Neural cell (in vitro differentiated cells): ENCODE measurements around the gene ZFYVE1. TPM values are rescaled to one million over a fixed set of nuclear protein-coding genes. Genes with fewer than 3 reads are reported as not detected.
"Not testable (repeated sequence)": the region's sequence is repeated elsewhere in the genome, so short reads cannot be mapped to it uniquely, and the experiment has no call there.

Source experiments
- H2AFZ ChIP-seq: fragments of 200-600, 300-800 bp; sonication (generic), shearing (Covaris generic); 2 replicates; pipeline ENCODE4 v1.6.0; 2014; ENCODE audit warnings: low read depth, mild to moderate bottlenecking, antibody characterized with exemption, low read length, moderate library complexity
- H3F3A ChIP-seq: fragments of 200-600 bp; shearing (Covaris generic); 2 replicates; pipeline ENCODE4 v1.6.1; 2016; ENCODE audit warnings: mild to moderate bottlenecking, moderate library complexity, mixed read lengths, antibody characterized with exemption, low read length; ENCODE audit not compliant: insufficient read depth, poor library complexity, severe bottlenecking
- H3K27ac ChIP-seq: fragments of 200-600, 300-800 bp; sonication (generic), shearing (Covaris generic); 2 replicates; pipeline ENCODE4 v1.5.1; 2014; ENCODE audit warnings: mild to moderate bottlenecking, low read length, moderate library complexity
- H3K27me3 ChIP-seq: fragments of 300-800, 200-600 bp; sonication (generic), shearing (Covaris generic); 2 replicates; pipeline ENCODE4 v1.6.0; 2014; ENCODE audit warnings: mild to moderate bottlenecking, low read depth, low read length, moderate library complexity; ENCODE audit not compliant: insufficient read depth
- H3K36me3 ChIP-seq: fragments of 300-800, 200-600 bp; sonication (generic), shearing (Covaris generic); 2 replicates; pipeline ENCODE4 v1.5.1; 2014; ENCODE audit warnings: mild to moderate bottlenecking, antibody characterized with exemption, low read length, moderate library complexity; ENCODE audit not compliant: insufficient read depth
- H3K4me2 ChIP-seq: fragments of 300-800, 200-600 bp; sonication (generic), shearing (Covaris generic); 2 replicates; pipeline ENCODE4 v1.6.0; 2014; ENCODE audit warnings: mild to moderate bottlenecking, low read length
- H3K4me3 ChIP-seq: fragments of 300-800, 200-600 bp; sonication (generic), shearing (Covaris generic); 2 replicates; pipeline ENCODE4 v1.5.1; 2014; ENCODE audit warnings: mild to moderate bottlenecking, low read length, moderate library complexity
- H3K79me2 ChIP-seq: fragments of 200-600 bp; shearing (Covaris generic); replicated peaks from 2 replicates; pipeline ENCODE4 v1.6.0; 2014; ENCODE audit warnings: mild to moderate bottlenecking, low read length, moderate library complexity; ENCODE audit not compliant: insufficient read depth
- H3K9ac ChIP-seq: fragments of 300-800, 200-600 bp; sonication (generic), shearing (Covaris generic); 2 replicates; pipeline ENCODE4 v1.6.1; 2016; ENCODE audit warnings: mild to moderate bottlenecking, low read length, mixed read lengths
- H3K9me2 ChIP-seq: fragments of 200-600 bp; shearing (Covaris generic); 2 replicates; pipeline ENCODE4 v1.6.1; 2016; ENCODE audit warnings: mild to moderate bottlenecking, low read length, mixed read lengths; ENCODE audit not compliant: insufficient read depth
- H3K9me3 ChIP-seq: fragments of 200-600, 300-800 bp; sonication (generic), shearing (Covaris generic); 2 replicates; pipeline ENCODE4 v1.6.1; 2016; ENCODE audit warnings: mild to moderate bottlenecking, mixed run types, low read length, moderate library complexity, mixed read lengths
- H4K20me1 ChIP-seq: fragments of 200-600 bp; shearing (Covaris generic); 2 replicates; pipeline ENCODE4 v1.6.1; 2016; ENCODE audit warnings: mild to moderate bottlenecking, mixed run types; ENCODE audit not compliant: insufficient read depth
- CTCF ChIP-seq: fragments of 450-650 bp; IDR thresholded peaks from 2 replicates; pipeline ENCODE4 v1.5.1; 2014; ENCODE audit warnings: antibody characterized with exemption, mild to moderate bottlenecking, moderate library complexity; ENCODE audit not compliant: poor library complexity, severe bottlenecking
- EP300 ChIP-seq: fragments of 450-650 bp; conservative IDR thresholded peaks from 2 replicates; pipeline ENCODE4 v1.6.1; 2014; ENCODE audit warnings: antibody characterized with exemption, mild to moderate bottlenecking, moderate library complexity; ENCODE audit not compliant: poor library complexity, severe bottlenecking
- EZH2 ChIP-seq: fragments of 200-600, 300-800 bp; shearing (Covaris generic), sonication (generic); IDR thresholded peaks from 2 replicates; pipeline ENCODE4 v1.6.1; 2014; ENCODE audit warnings: antibody characterized with exemption, low read length, borderline replicate concordance, mild to moderate bottlenecking; ENCODE audit not compliant: insufficient read depth, poor library complexity, severe bottlenecking
- MXI1 ChIP-seq: fragments of 450-650 bp; conservative IDR thresholded peaks from 2 replicates; pipeline ENCODE4 v1.6.1; 2014; ENCODE audit warnings: antibody characterized with exemption, mild to moderate bottlenecking; ENCODE audit not compliant: poor library complexity, severe bottlenecking
- POLR2AphosphoS5 ChIP-seq: IDR thresholded peaks from 2 replicates; pipeline ENCODE4 v1.6.1; 2012
- RAD21 ChIP-seq: fragments of 450-650 bp; conservative IDR thresholded peaks from 2 replicates; pipeline ENCODE4 v1.6.1; 2014; ENCODE audit warnings: antibody characterized with exemption, mild to moderate bottlenecking, moderate library complexity
- SMC3 ChIP-seq: fragments of 450-650 bp; conservative IDR thresholded peaks from 2 replicates; pipeline ENCODE4 v1.6.1; 2014; ENCODE audit warnings: antibody characterized with exemption, mild to moderate bottlenecking, moderate library complexity; ENCODE audit not compliant: poor library complexity
- TAF1 ChIP-seq: IDR thresholded peaks from 2 replicates; pipeline ENCODE4 v1.6.1; 2012; ENCODE audit warnings: low read depth
- polyA plus RNA-seq: library from polyadenylated mRNA; depleted of rRNA; stranded (reverse); fragments of >200 nt; gene quantifications from 2 replicates; pipeline ENCODE4 v1.2.3, GENCODE V29; 2014
- TF ChIP-seq, protein P1 (sequence below): IDR thresholded peaks from 2 replicates; pipeline ENCODE4 v1.6.1; 2012; ENCODE audit warnings: borderline replicate concordance

The ZFYVE1 gene
- polyA plus RNA-seq, 1 donor from 2014 or later, result 13.1 TPM

- H3K27ac ChIP-seq, result no peak overlapping the region
- H3K27me3 ChIP-seq, result no peaks in the 10 kb centered on the region
- TF ChIP-seq SMC3 (no peak), TAF1 (no peak), RAD21 (no peak), EZH2 (no peak), MXI1 (no peak), POLR2AphosphoS5 (no peak), CTCF (no peak), EP300 (no peak)
- TF ChIP-seq, protein P1, sequence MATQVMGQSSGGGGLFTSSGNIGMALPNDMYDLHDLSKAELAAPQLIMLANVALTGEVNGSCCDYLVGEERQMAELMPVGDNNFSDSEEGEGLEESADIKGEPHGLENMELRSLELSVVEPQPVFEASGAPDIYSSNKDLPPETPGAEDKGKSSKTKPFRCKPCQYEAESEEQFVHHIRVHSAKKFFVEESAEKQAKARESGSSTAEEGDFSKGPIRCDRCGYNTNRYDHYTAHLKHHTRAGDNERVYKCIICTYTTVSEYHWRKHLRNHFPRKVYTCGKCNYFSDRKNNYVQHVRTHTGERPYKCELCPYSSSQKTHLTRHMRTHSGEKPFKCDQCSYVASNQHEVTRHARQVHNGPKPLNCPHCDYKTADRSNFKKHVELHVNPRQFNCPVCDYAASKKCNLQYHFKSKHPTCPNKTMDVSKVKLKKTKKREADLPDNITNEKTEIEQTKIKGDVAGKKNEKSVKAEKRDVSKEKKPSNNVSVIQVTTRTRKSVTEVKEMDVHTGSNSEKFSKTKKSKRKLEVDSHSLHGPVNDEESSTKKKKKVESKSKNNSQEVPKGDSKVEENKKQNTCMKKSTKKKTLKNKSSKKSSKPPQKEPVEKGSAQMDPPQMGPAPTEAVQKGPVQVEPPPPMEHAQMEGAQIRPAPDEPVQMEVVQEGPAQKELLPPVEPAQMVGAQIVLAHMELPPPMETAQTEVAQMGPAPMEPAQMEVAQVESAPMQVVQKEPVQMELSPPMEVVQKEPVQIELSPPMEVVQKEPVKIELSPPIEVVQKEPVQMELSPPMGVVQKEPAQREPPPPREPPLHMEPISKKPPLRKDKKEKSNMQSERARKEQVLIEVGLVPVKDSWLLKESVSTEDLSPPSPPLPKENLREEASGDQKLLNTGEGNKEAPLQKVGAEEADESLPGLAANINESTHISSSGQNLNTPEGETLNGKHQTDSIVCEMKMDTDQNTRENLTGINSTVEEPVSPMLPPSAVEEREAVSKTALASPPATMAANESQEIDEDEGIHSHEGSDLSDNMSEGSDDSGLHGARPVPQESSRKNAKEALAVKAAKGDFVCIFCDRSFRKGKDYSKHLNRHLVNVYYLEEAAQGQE, result no peak
- H3K36me3 ChIP-seq, result no peaks in the 10 kb centered on the region
- peak overlapping the region; percentile 74 for H3K9ac ChIP-seq
- peak overlapping the region; percentile 93 for H3K4me2 ChIP-seq
- H2AFZ ChIP-seq, result no peak overlapping the region
- peaks cover 47% of the 10 kb centered on the region for H3K79me2 ChIP-seq
- H3K9me2 ChIP-seq, result no peaks in the 10 kb centered on the region
- no peaks in the 10 kb centered on the region for H4K20me1 ChIP-seq
- peak overlapping the region; percentile 82 for H3K4me3 ChIP-seq
- H3K9me3 ChIP-seq, result no peaks in the 10 kb centered on the region
- H3F3A ChIP-seq, result no peaks in the 10 kb centered on the region
These were observed 1.4 kb downstream of the ZFYVE1 start for GRCh38 chr14:73025544-73025943.

DNA sequence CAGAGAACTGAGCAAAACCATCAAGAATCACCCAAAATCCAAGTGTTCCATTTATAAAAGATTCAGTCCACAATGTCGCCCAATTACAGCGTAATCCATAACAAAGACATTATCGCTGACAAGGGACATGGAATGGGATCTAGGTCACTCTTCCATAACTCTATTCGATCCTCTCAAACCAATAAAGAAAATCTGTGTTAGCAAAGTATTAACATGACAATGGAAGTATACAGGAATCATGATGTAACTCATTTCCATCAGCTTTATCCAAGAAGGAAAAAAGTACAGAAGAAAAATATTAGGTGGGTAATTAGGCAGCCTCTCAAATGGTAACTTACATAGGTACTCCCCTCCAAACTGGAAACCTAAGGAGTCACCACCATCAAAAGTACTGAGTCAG lies 4.9 kb downstream of the ZFYVE1 start:
- H3K9me2 ChIP-seq, result no peaks in the 10 kb centered on the region
- peak overlapping the region; percentile 55 for H3K4me3 ChIP-seq
- peak overlapping the region; percentile 58 for H3K4me2 ChIP-seq
- no peaks in the 10 kb centered on the region for H3K9me3 ChIP-seq
- no peaks in the 10 kb centered on the region for H3K27me3 ChIP-seq
- no peaks in the 10 kb centered on the region for H4K20me1 ChIP-seq
- H2AFZ ChIP-seq, result no peak overlapping the region
- no peak for TF ChIP-seq POLR2AphosphoS5
- TF ChIP-seq, protein P1, result no peak
- no peak for TF ChIP-seq TAF1
- no peak for TF ChIP-seq EZH2
- TF ChIP-seq EP300, result no peak
- TF ChIP-seq MXI1, result no peak
- TF ChIP-seq CTCF, result no peak
- TF ChIP-seq SMC3, result no peak
- TF ChIP-seq RAD21, result no peak
- peaks cover 52% of the 10 kb centered on the region for H3K79me2 ChIP-seq
- H3K36me3 ChIP-seq, result no peaks in the 10 kb centered on the region
- no peak overlapping the region for H3K27ac ChIP-seq
- no peak overlapping the region for H3K9ac ChIP-seq
- H3F3A ChIP-seq, result no peaks in the 10 kb centered on the region

GRCh38 chr14:73016011-73016410 lies 10.9 kb downstream of the ZFYVE1 start:
- H4K20me1 ChIP-seq, result not testable (repeated sequence)

More at GRCh38 chr14:73016011-73016410, 10.9 kb downstream of the ZFYVE1 start:
- not testable (repeated sequence) for H3K4me3 ChIP-seq, H2AFZ ChIP-seq, H3F3A ChIP-seq, H3K27ac ChIP-seq, H3K9me2 ChIP-seq, H3K4me2 ChIP-seq, H3K27me3 ChIP-seq, H3K9me3 ChIP-seq, H3K9ac ChIP-seq, H3K36me3 ChIP-seq
- peaks cover 11% of the 10 kb centered on the region for H3K79me2 ChIP-seq
